HepG2 (cell line): ENCODE measurements around the gene CCT6A. TPM values are rescaled to one million over a fixed set of nuclear protein-coding genes. Genes with fewer than 3 reads are reported as not detected.
"Not testable (repeated sequence)": the region's sequence is repeated elsewhere in the genome, so short reads cannot be mapped to it uniquely, and the experiment has no call there.

Source experiments
- ATAC-seq: fragments of 200-7000 bp; cut with Tn5 transposase; 3 replicates; pipeline ENCODE4 v1.9.1; 2020; ENCODE audit warnings: mild to moderate bottlenecking, moderate library complexity
- BruUV-seq: library from RNA; stranded (reverse); fragments of 400-500 nt; replicated peaks from 2 replicates; lab custom pipeline; 2021; lab: Mats Ljungman, UMichigan
- CTCF ChIA-PET: fragments of 300-600 bp; formaldehyde crosslinking; extraction: SDS; loops from one replicate; lab custom pipeline; 2021; ENCODE audit warnings: low total read pairs, inconsistent platforms, low intra/inter-chr PET ratio; lab: Yijun Ruan, JAX
- POLR2A ChIA-PET: fragments of 350-600 bp; sonication (Branson Sonifier 250); formaldehyde crosslinking; loops from one replicate; lab custom pipeline; 2020; ENCODE audit warnings: antibody characterized with exemption, inconsistent platforms; lab: Yijun Ruan, JAX
- DNase-seq: peaks from one replicate; pipeline ENCODE4 v3.0.0-alpha.2; 2015; ENCODE audit warnings: low spot score
- FAIRE-seq: peaks from 3 replicates; lab custom pipeline; 2011; peaks lifted over from hg19 to GRCh38; lab: Jason Lieb, UNC
- H2AFZ ChIP-seq: one replicate; pipeline ENCODE4 v1.6.1; 2011; ENCODE audit warnings: low read length, inconsistent platforms
- H3K27ac ChIP-seq: fragments of 300-600 bp; 3 replicates; pipeline ENCODE4 v1.8.0; 2011; ENCODE audit warnings: mixed run types, mild to moderate bottlenecking, mixed read lengths, low read length, inconsistent platforms; ENCODE audit not compliant: insufficient read depth; ENCODE audit errors: extremely low read length
- H3K27me3 ChIP-seq, 2 experiments: fragments of 200-600 bp in 1 of 2; 2 replicates in 1 of 2; 3 replicates in 1 of 2; pipeline versions ENCODE4 v1.6.0 to v1.8.0; 2011; ENCODE audit warnings: low read length in 2 of 2, mild to moderate bottlenecking in 2 of 2, moderate library complexity in 2 of 2, inconsistent platforms in 1 of 2; ENCODE audit not compliant: insufficient read depth in 2 of 2, control insufficient read depth in 1 of 2
- H3K36me3 ChIP-seq, 2 experiments: fragments of 200-600 bp in 1 of 2; replicated peaks in 1 of 2; 2 replicates in 1 of 2; 3 replicates in 1 of 2; pipeline versions ENCODE4 v1.5.1 to v1.8.0; 2011; ENCODE audit warnings: low read length in 2 of 2, inconsistent platforms in 1 of 2; ENCODE audit not compliant: insufficient read depth in 2 of 2, control insufficient read depth in 1 of 2
- H3K4me1 ChIP-seq: 2 replicates; pipeline ENCODE4 v1.5.1; 2012; ENCODE audit warnings: low read length, inconsistent platforms; ENCODE audit not compliant: insufficient read depth
- H3K4me2 ChIP-seq: 2 replicates; pipeline ENCODE4 v1.6.0; 2011; ENCODE audit warnings: low read depth, low read length, inconsistent platforms
- H3K4me3 ChIP-seq, 3 experiments: fragments of 200-600 bp in 1 of 3; sonication (generic), shearing (Covaris generic) in 1 of 3; replicated peaks in 1 of 3; 2 replicates each; pipeline ENCODE4 v1.5.1; 2011 to 2016; ENCODE audit warnings: low read length in 3 of 3, inconsistent platforms in 2 of 3, low read depth in 2 of 3, mild to moderate bottlenecking in 2 of 3, control low read depth in 1 of 3, mixed read lengths in 1 of 3; ENCODE audit not compliant: insufficient read depth in 1 of 3
- H3K79me2 ChIP-seq: one replicate; pipeline ENCODE4 v1.6.1; 2011; ENCODE audit warnings: low read length, inconsistent platforms; ENCODE audit not compliant: insufficient read depth
- H3K9ac ChIP-seq: 2 replicates; pipeline ENCODE4 v1.6.0; 2011; ENCODE audit warnings: mild to moderate bottlenecking, low read depth, low read length, inconsistent platforms; ENCODE audit not compliant: insufficient read depth
- H3K9me3 ChIP-seq: 2 replicates; pipeline ENCODE4 v1.5.1; 2012; ENCODE audit warnings: mild to moderate bottlenecking, low read length
- H4K20me1 ChIP-seq: 2 replicates; pipeline ENCODE4 v1.6.0; 2011; ENCODE audit warnings: inconsistent platforms, mild to moderate bottlenecking, low read length, moderate library complexity; ENCODE audit not compliant: insufficient read depth
- GLMP ChIP-seq: sonication (generic); formaldehyde crosslinking; IDR thresholded peaks from 2 replicates; pipeline ENCODE4 v1.9.0; 2021; ENCODE audit warnings: missing genetic modification reagents, mild to moderate bottlenecking, borderline replicate concordance
- RARA ChIP-seq: IDR thresholded peaks from 2 replicates; pipeline ENCODE4 v1.6.1; 2016; ENCODE audit warnings: missing genetic modification reagents, missing compliant biosample characterization
- RBM22 ChIP-seq: fragments of 200-400 bp; formaldehyde crosslinking; optimal IDR thresholded peaks from 2 replicates; pipeline ENCODE3; 2017; ENCODE audit warnings: mild to moderate bottlenecking, low read length, moderate library complexity
- SIN3B ChIP-seq: fragments of 150-350 bp; IDR thresholded peaks from 2 replicates; pipeline ENCODE4 v1.6.1; 2014; ENCODE audit warnings: low read length
- TOPORS ChIP-seq: sonication (generic); formaldehyde crosslinking; IDR thresholded peaks from 2 replicates; pipeline ENCODE4 v1.8.0; 2023; ENCODE audit warnings: mild to moderate bottlenecking, missing genetic modification reagents
- ZNF143 ChIP-seq: sonication (generic); formaldehyde crosslinking; IDR thresholded peaks from 2 replicates; pipeline ENCODE4 v1.4.0; 2020; ENCODE audit warnings: missing genetic modification reagents
- ZNF543 ChIP-seq: sonication (generic); formaldehyde crosslinking; IDR thresholded peaks from 2 replicates; pipeline ENCODE4 v1.4.0; 2020; ENCODE audit warnings: mild to moderate bottlenecking, missing genetic modification reagents
- WGBS: methylation state at CpG from one replicate; pipeline ENCODE4 v1.1.6; 2017; ENCODE audit warnings: low lambda C conversion rate; 5-methylcytosine and 5-hydroxymethylcytosine counted together
- in situ Hi-C: cut with HindIII; loops from 2 replicates; pipeline ENCODE4 v1.10.0; 2017; ENCODE audit warnings: low pct_unique_long_range_greater_than_20kb; ENCODE audit not compliant: extremely low pct_ligation_motif_present
- intact Hi-C: fragments of 100-400 bp; cut with micrococcal nuclease; formaldehyde crosslinking; loops from one replicate; pipeline ENCODE4 v1.10.0; 2022; ENCODE audit not compliant: unreplicated experiment
- polyA plus RNA-seq, 8 experiments: library from polyadenylated mRNA; depleted of rRNA in 3 of 8; stranded (reverse) in 7 of 8; unstranded in 1 of 8; fragments of >200 nt; fragmentation: Illumina TruSeq in 4 of 8; extraction: Trizol in 4 of 8; gene quantifications; 2 replicates each; pipeline versions ENCODE4 v1.2.1 to v1.2.3, GENCODE V29; 2011 to 2016; ENCODE audit warnings: low read depth in 4 of 8, missing spikeins in 1 of 8, mixed read lengths in 1 of 8; ENCODE audit not compliant: insufficient read depth in 1 of 8
- total RNA-seq, 5 experiments: library from RNA; depleted of rRNA; stranded (reverse); fragments of >200 nt; fragmentation: Illumina TruSeq; extraction: Trizol; gene quantifications; 2 replicates each; pipeline ENCODE4 v1.2.3, GENCODE V29; 2016; ENCODE audit warnings: low read depth in 1 of 5

Gene CCT6A
- total and polyA plus RNA-seq, 2 of the 13 experiments (the other 11 are each of a cell fraction or from before 2014, with no cell fraction given) = 219 to 292 TPM

GRCh38 chr7:56099653-56100052 is 48.1 kb downstream of the CCT6A start:
- H3K36me3 ChIP-seq = peaks cover 13 to 44% of the 10 kb centered on the region in 2 experiments
- H3K79me2 ChIP-seq = peaks cover 13% of the 10 kb centered on the region
- ATAC-seq (peak; percentile 67), DNase-seq (no peak), FAIRE-seq (peak; percentile 8)
- ChIA-PET CTCF (no interaction called here), POLR2A (no interaction called here)
- 89% methylated on average over 3 of the region's 3 CpGs for WGBS
- no peaks in the 10 kb centered on the region for H3K27me3 ChIP-seq
- no peak overlapping the region for H3K4me2 ChIP-seq
- H3K9ac ChIP-seq = no peak overlapping the region
- H4K20me1 ChIP-seq = no peaks in the 10 kb centered on the region; the same call in 1 of the 2 replicates
- no peaks in the 10 kb centered on the region for H3K9me3 ChIP-seq
- intact Hi-C loops (no loop called here), in situ Hi-C loops (loop anchor here (25.0 kb wide), 1 partner anchor 337 kb away; no protein-coding TSS in a partner anchor)
- no peak overlapping the region for H3K4me3 ChIP-seq
- no peak for TF ChIP-seq GLMP (CRISPR knock-in tag)
- no peak for TF ChIP-seq SIN3B
- TF ChIP-seq RARA (CRISPR knock-in tag) = no peak
- TF ChIP-seq ZNF143 (CRISPR knock-in tag) = no peak
- no peak for TF ChIP-seq TOPORS (CRISPR knock-in tag)
- peak; percentile 19 for TF ChIP-seq RBM22
- TF ChIP-seq ZNF543 (CRISPR knock-in tag) = no peak
- H3K4me1 ChIP-seq = peaks cover 12% of the 10 kb centered on the region; the same call in 1 of the 2 replicates
- no TSS peak for BruUV-seq
- no peak overlapping the region for H2AFZ ChIP-seq
- no peak overlapping the region for H3K27ac ChIP-seq

GRCh38 chr7:56104138-56104537 is 52.6 kb downstream of the CCT6A start:
- POLR2A ChIA-PET, CTCF ChIA-PET, in situ Hi-C loops: not testable (repeated sequence)

More at GRCh38 chr7:56104138-56104537, 52.6 kb downstream of the CCT6A start:
- H4K20me1 ChIP-seq, H3K4me3 ChIP-seq, DNase-seq, H3K27ac ChIP-seq, H2AFZ ChIP-seq, ATAC-seq, H3K9ac ChIP-seq, FAIRE-seq, H3K9me3 ChIP-seq, intact Hi-C loops, BruUV-seq, H3K27me3 ChIP-seq: not testable (repeated sequence)
- peaks cover 29% of the 10 kb centered on the region for H3K79me2 ChIP-seq
- peaks cover 13 to 44% of the 10 kb centered on the region in 2 experiments for H3K36me3 ChIP-seq
- 97% methylated on average over 6 of the region's 9 CpGs for WGBS
- H3K4me1 ChIP-seq = peaks cover 16% of the 10 kb centered on the region; the same call in 1 of the 2 replicates
- 0 out of 2 replicates have a peak overlapping the region, but pooled peaks have one; percentile 12 for H3K4me2 ChIP-seq
